HEK293 (cell line): ENCODE measurements around the gene PARD3.

Experiments used
- CTCF ChIA-PET: fragments of 350-600 bp; formaldehyde crosslinking; extraction: SDS; loops from one replicate; lab custom pipeline; 2021; ENCODE audit warnings: antibody characterized with exemption; lab: Yijun Ruan, JAX
- POLR2A ChIA-PET: fragments of 300-600 bp; formaldehyde crosslinking; extraction: SDS; loops from one replicate; lab custom pipeline; 2020; ENCODE audit warnings: antibody characterized with exemption, inconsistent platforms; lab: Yijun Ruan, JAX
- H3K27ac ChIP-seq: fragments of 200-500 bp; sonication (Bioruptor generic); 2 replicates; pipeline ENCODE4 v1.5.1; 2014; ENCODE audit warnings: low read depth, low read length, control low read depth, inconsistent platforms; ENCODE audit errors: extremely low read depth
- H3K36me3 ChIP-seq, 2 experiments: fragments of 200-500 bp in 1 of 2; sonication (Bioruptor generic) in 1 of 2; 1 replicate in 1 of 2; 2 replicates in 1 of 2; pipeline ENCODE4 v1.5.1; 2014 to 2017; ENCODE audit warnings: inconsistent platforms in 2 of 2, low read length in 2 of 2; ENCODE audit not compliant: control insufficient read depth in 2 of 2, insufficient read depth in 1 of 2
- H3K4me1 ChIP-seq: fragments of 200-500 bp; sonication (Bioruptor generic); 2 replicates; pipeline ENCODE4 v1.5.1; 2014; ENCODE audit warnings: mild to moderate bottlenecking, low read length, inconsistent platforms; ENCODE audit not compliant: control insufficient read depth, insufficient read depth
- H3K4me3 ChIP-seq: 2 replicates; pipeline ENCODE4 v1.5.1; 2011; ENCODE audit warnings: low read depth, mild to moderate bottlenecking, control low read depth, low read length, moderate library complexity
- H3K9me3 ChIP-seq: fragments of 200-500 bp; sonication (Bioruptor generic); 2 replicates; pipeline ENCODE4 v1.5.1; 2014; ENCODE audit warnings: low read depth, low read length, inconsistent platforms; ENCODE audit not compliant: control insufficient read depth, insufficient read depth
- MEIS1 ChIP-seq: sonication (generic); formaldehyde crosslinking; IDR thresholded peaks from 2 replicates; pipeline ENCODE4 v1.8.1; 2022; ENCODE audit warnings: missing genetic modification reagents, mild to moderate bottlenecking, borderline replicate concordance
- PRDM1 ChIP-seq: fragments of 450-650 bp; formaldehyde crosslinking; IDR thresholded peaks from 2 replicates; pipeline ENCODE4; 2016; ENCODE audit warnings: missing biosample characterization, missing genetic modification characterization
- ZFP37 ChIP-seq: fragments of 450-650 bp; formaldehyde crosslinking; IDR thresholded peaks from 2 replicates; pipeline ENCODE4 v1.5.1; 2016; ENCODE audit warnings: missing biosample characterization, missing genetic modification characterization
- ZNF133 ChIP-seq: fragments of 450-650 bp; formaldehyde crosslinking; IDR thresholded peaks from 2 replicates; pipeline ENCODE4 v1.5.1; 2016; ENCODE audit warnings: missing biosample characterization, missing genetic modification characterization
- ZNF449 ChIP-seq: fragments of 450-650 bp; formaldehyde crosslinking; IDR thresholded peaks from 2 replicates; pipeline ENCODE4 v1.5.1; 2017; ENCODE audit warnings: missing biosample characterization, mild to moderate bottlenecking, missing genetic modification characterization, moderate library complexity
- ZNF48 ChIP-seq: fragments of 450-650 bp; formaldehyde crosslinking; IDR thresholded peaks from 2 replicates; pipeline ENCODE4 v1.5.1; 2016; ENCODE audit warnings: missing biosample characterization, missing genetic modification characterization
- ZNF561 ChIP-seq: fragments of 450-650 bp; IDR thresholded peaks from 2 replicates; pipeline ENCODE4 v1.5.1; 2018; ENCODE audit warnings: missing biosample characterization, missing genetic modification characterization, borderline replicate concordance
- ZNF664 ChIP-seq: fragments of 450-650 bp; formaldehyde crosslinking; IDR thresholded peaks from 2 replicates; pipeline ENCODE4 v1.5.1; 2016; ENCODE audit warnings: missing biosample characterization, missing genetic modification characterization
- ZNF701 ChIP-seq: fragments of 450-650 bp; formaldehyde crosslinking; IDR thresholded peaks from 2 replicates; pipeline ENCODE4 v1.5.1; 2016; ENCODE audit warnings: missing biosample characterization, missing genetic modification characterization
- ZNF76 ChIP-seq: fragments of 450-650 bp; formaldehyde crosslinking; IDR thresholded peaks from 2 replicates; pipeline ENCODE4; 2016; ENCODE audit warnings: low read depth, missing biosample characterization, missing genetic modification characterization, borderline replicate concordance
- ZNF776 ChIP-seq: fragments of 450-650 bp; formaldehyde crosslinking; IDR thresholded peaks from 2 replicates; pipeline ENCODE4 v1.5.0; 2017; ENCODE audit warnings: missing biosample characterization, missing genetic modification characterization, borderline replicate concordance
- TF ChIP-seq, protein P1 (sequence below): fragments of 450-650 bp; formaldehyde crosslinking; IDR thresholded peaks from 2 replicates; pipeline ENCODE4 v1.5.1; 2017; ENCODE audit warnings: missing biosample characterization, missing genetic modification characterization
- TF ChIP-seq, protein P2 (sequence below): fragments of 450-650 bp; formaldehyde crosslinking; IDR thresholded peaks from 2 replicates; pipeline ENCODE4 v1.5.1; 2017; ENCODE audit warnings: missing biosample characterization, missing genetic modification characterization
- TF ChIP-seq, protein P3 (sequence below): fragments of 450-650 bp; formaldehyde crosslinking; IDR thresholded peaks from 2 replicates; pipeline ENCODE4 v1.5.1; 2016; ENCODE audit warnings: missing biosample characterization, missing genetic modification characterization
- TF ChIP-seq, protein P4 (sequence below): fragments of 450-650 bp; formaldehyde crosslinking; IDR thresholded peaks from 2 replicates; pipeline ENCODE4 v1.5.1; 2016; ENCODE audit warnings: missing biosample characterization, missing genetic modification characterization, low read depth

Gene PARD3

GRCh38 chr10:34661580-34661979 lies 153.5 kb downstream of the PARD3 start (continued):
- TF ChIP-seq, protein P1, sequence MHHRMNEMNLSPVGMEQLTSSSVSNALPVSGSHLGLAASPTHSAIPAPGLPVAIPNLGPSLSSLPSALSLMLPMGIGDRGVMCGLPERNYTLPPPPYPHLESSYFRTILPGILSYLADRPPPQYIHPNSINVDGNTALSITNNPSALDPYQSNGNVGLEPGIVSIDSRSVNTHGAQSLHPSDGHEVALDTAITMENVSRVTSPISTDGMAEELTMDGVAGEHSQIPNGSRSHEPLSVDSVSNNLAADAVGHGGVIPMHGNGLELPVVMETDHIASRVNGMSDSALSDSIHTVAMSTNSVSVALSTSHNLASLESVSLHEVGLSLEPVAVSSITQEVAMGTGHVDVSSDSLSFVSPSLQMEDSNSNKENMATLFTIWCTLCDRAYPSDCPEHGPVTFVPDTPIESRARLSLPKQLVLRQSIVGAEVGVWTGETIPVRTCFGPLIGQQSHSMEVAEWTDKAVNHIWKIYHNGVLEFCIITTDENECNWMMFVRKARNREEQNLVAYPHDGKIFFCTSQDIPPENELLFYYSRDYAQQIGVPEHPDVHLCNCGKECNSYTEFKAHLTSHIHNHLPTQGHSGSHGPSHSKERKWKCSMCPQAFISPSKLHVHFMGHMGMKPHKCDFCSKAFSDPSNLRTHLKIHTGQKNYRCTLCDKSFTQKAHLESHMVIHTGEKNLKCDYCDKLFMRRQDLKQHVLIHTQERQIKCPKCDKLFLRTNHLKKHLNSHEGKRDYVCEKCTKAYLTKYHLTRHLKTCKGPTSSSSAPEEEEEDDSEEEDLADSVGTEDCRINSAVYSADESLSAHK (tag by site-specific recombination) = no peak
- TF ChIP-seq MEIS1 (CRISPR knock-in tag) (no peak), ZNF76 (tag by site-specific recombination) (no peak), ZNF664 (tag by site-specific recombination) (no peak), ZNF48 (tag by site-specific recombination) (no peak), ZNF449 (tag by site-specific recombination) (no peak)
- TF ChIP-seq, protein P2, sequence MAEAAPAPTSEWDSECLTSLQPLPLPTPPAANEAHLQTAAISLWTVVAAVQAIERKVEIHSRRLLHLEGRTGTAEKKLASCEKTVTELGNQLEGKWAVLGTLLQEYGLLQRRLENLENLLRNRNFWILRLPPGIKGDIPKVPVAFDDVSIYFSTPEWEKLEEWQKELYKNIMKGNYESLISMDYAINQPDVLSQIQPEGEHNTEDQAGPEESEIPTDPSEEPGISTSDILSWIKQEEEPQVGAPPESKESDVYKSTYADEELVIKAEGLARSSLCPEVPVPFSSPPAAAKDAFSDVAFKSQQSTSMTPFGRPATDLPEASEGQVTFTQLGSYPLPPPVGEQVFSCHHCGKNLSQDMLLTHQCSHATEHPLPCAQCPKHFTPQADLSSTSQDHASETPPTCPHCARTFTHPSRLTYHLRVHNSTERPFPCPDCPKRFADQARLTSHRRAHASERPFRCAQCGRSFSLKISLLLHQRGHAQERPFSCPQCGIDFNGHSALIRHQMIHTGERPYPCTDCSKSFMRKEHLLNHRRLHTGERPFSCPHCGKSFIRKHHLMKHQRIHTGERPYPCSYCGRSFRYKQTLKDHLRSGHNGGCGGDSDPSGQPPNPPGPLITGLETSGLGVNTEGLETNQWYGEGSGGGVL = no peak
- TF ChIP-seq, protein P3, sequence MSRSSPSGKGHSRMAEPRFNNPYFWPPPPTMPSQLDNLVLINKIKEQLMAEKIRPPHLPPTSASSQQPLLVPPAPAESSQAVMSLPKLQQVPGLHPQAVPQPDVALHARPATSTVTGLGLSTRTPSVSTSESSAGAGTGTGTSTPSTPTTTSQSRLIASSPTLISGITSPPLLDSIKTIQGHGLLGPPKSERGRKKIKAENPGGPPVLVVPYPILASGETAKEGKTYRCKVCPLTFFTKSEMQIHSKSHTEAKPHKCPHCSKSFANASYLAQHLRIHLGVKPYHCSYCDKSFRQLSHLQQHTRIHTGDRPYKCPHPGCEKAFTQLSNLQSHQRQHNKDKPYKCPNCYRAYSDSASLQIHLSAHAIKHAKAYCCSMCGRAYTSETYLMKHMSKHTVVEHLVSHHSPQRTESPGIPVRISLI (tag by site-specific recombination) = no peak
- TF ChIP-seq, all 188 proteins: peak for 0

DNA sequence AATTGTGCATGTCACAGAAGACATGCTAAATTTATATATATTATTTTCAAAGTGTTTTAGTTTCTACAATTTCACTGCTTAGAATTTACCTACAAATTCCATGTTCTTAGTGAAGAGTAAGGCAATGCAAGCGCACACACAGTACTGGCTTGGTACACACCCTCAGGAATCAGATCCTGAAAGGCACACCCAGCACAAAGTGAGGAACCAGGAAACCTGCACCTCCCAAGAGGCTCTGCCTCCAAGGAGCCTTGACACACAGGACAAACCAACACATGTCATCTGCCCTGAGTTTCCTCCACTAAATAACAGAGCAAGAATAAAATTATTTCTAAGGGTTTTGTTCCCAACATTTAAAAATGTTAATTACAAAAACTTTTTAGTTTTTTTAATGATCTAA lies 156.2 kb downstream of the PARD3 start:
- CTCF ChIA-PET = interaction anchor here (0.9 kb wide), 1 partner anchor 7 kb away, joined by 4 read pairs; no protein-coding TSS in a partner anchor
- Histone ChIP-seq H3K4me1 (no peaks in the 10 kb centered on the region; the same call in 1 of the 2 replicates), H3K4me3 (no peak overlapping the region), H3K27ac (no peak overlapping the region), H3K9me3 (no peaks in the 10 kb centered on the region), H3K36me3 (no peaks in the 10 kb centered on the region)
- TF ChIP-seq ZNF701 (tag by site-specific recombination) (no peak), ZNF133 (tag by site-specific recombination) (no peak), ZNF776 (no peak), PRDM1 (tag by site-specific recombination) (no peak), ZFP37 (tag by site-specific recombination) (no peak), ZNF561 (tag by site-specific recombination) (no peak)
- TF ChIP-seq, protein P4, sequence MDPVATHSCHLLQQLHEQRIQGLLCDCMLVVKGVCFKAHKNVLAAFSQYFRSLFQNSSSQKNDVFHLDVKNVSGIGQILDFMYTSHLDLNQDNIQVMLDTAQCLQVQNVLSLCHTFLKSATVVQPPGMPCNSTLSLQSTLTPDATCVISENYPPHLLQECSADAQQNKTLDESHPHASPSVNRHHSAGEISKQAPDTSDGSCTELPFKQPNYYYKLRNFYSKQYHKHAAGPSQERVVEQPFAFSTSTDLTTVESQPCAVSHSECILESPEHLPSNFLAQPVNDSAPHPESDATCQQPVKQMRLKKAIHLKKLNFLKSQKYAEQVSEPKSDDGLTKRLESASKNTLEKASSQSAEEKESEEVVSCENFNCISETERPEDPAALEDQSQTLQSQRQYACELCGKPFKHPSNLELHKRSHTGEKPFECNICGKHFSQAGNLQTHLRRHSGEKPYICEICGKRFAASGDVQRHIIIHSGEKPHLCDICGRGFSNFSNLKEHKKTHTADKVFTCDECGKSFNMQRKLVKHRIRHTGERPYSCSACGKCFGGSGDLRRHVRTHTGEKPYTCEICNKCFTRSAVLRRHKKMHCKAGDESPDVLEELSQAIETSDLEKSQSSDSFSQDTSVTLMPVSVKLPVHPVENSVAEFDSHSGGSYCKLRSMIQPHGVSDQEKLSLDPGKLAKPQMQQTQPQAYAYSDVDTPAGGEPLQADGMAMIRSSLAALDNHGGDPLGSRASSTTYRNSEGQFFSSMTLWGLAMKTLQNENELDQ (tag by site-specific recombination) = no peak
- POLR2A ChIA-PET = no interaction called here
